NCI-H1436 (cell line): Measurements from ENCODE around the gene ZNF470.

Experiments
- DNase-seq: peaks from one replicate; lab custom pipeline; 2025; lab: John Stamatoyannopoulos, UW

ZNF470 gene

GRCh38 chr19:56608274-56608964 lies 41.2 kb downstream of the ZNF470 start:
- DNase-seq = no peak

- no peak for DNase-seq
These were observed 44.0 kb downstream of the ZNF470 start for GRCh38 chr19:56611288-56611687.

- DNase-seq = no peak
These were observed 45.5 kb downstream of the ZNF470 start for GRCh38 chr19:56612737-56613136.

GRCh38 chr19:56613639-56614038 lies 46.4 kb downstream of the ZNF470 start:
- DNase-seq = no peak

GRCh38 chr19:56617531-56617930 lies 50.3 kb downstream of the ZNF470 start:
- no peak for DNase-seq

- DNase-seq = no peak
These were observed 51.9 kb downstream of the ZNF470 start for GRCh38 chr19:56619121-56619520.

- no peak for DNase-seq
These were observed 55.1 kb downstream of the ZNF470 start for GRCh38 chr19:56622374-56622773.

GRCh38 chr19:56623006-56623405 lies 55.7 kb downstream of the ZNF470 start:
- no peak for DNase-seq

- DNase-seq = no peak
These were observed 58.4 kb downstream of the ZNF470 start for GRCh38 chr19:56625708-56626107.

GRCh38 chr19:56633021-56633420 lies 65.8 kb downstream of the ZNF470 start:
- no peak for DNase-seq

- DNase-seq = no peak
These were observed 70.8 kb downstream of the ZNF470 start for GRCh38 chr19:56637976-56638555.
